ENCODE results near the gene CCDC177.

GRCh38 chr14:69615121-69615495 is 40.4 kb upstream of the CCDC177 start:
- TF ChIP-seq, protein P1, sequence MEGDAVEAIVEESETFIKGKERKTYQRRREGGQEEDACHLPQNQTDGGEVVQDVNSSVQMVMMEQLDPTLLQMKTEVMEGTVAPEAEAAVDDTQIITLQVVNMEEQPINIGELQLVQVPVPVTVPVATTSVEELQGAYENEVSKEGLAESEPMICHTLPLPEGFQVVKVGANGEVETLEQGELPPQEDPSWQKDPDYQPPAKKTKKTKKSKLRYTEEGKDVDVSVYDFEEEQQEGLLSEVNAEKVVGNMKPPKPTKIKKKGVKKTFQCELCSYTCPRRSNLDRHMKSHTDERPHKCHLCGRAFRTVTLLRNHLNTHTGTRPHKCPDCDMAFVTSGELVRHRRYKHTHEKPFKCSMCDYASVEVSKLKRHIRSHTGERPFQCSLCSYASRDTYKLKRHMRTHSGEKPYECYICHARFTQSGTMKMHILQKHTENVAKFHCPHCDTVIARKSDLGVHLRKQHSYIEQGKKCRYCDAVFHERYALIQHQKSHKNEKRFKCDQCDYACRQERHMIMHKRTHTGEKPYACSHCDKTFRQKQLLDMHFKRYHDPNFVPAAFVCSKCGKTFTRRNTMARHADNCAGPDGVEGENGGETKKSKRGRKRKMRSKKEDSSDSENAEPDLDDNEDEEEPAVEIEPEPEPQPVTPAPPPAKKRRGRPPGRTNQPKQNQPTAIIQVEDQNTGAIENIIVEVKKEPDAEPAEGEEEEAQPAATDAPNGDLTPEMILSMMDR (conservative IDR thresholded peaks at IDR 0.05; ENCODE audit: low read length): no peak
- no peak for TF ChIP-seq EZH2phosphoT487 (IDR thresholded peaks at IDR 0.05; ENCODE audit: borderline replicate concordance, low read depth, low read length)
